HEK293 (cell line): Measurements from ENCODE around the gene NUDT16L1.

Experiments used
- CTCF ChIP-seq: fragments of 450-650 bp; formaldehyde crosslinking; IDR thresholded peaks from 2 replicates; pipeline ENCODE4 v1.5.1; 2016; ENCODE audit warnings: missing biosample characterization, missing genetic modification characterization
- KLF16 ChIP-seq: fragments of 450-650 bp; formaldehyde crosslinking; IDR thresholded peaks from 2 replicates; pipeline ENCODE4 v1.5.1; 2017; ENCODE audit warnings: missing biosample characterization, missing genetic modification characterization
- RBAK ChIP-seq: fragments of 450-650 bp; formaldehyde crosslinking; IDR thresholded peaks from 2 replicates; pipeline ENCODE4 v1.5.1; 2016; ENCODE audit warnings: missing biosample characterization, missing genetic modification characterization
- ZNF174 ChIP-seq: fragments of 450-650 bp; formaldehyde crosslinking; IDR thresholded peaks from 2 replicates; pipeline ENCODE4 v1.5.0; 2017; ENCODE audit warnings: missing biosample characterization, mild to moderate bottlenecking, missing genetic modification characterization
- ZNF292 ChIP-seq: fragments of 450-650 bp; formaldehyde crosslinking; IDR thresholded peaks from 2 replicates; pipeline ENCODE4 v1.5.1; 2016; ENCODE audit warnings: low read depth, missing biosample characterization, missing genetic modification characterization, borderline replicate concordance
- ZNF341 ChIP-seq: fragments of 450-650 bp; formaldehyde crosslinking; IDR thresholded peaks from 2 replicates; pipeline ENCODE4; 2016; ENCODE audit warnings: low read depth, missing biosample characterization, missing genetic modification characterization
- ZNF398 ChIP-seq: fragments of 450-650 bp; formaldehyde crosslinking; IDR thresholded peaks from 2 replicates; pipeline ENCODE4 v1.5.1; 2017; ENCODE audit warnings: missing biosample characterization, missing genetic modification characterization
- ZNF449 ChIP-seq: fragments of 450-650 bp; formaldehyde crosslinking; IDR thresholded peaks from 2 replicates; pipeline ENCODE4 v1.5.1; 2017; ENCODE audit warnings: missing biosample characterization, mild to moderate bottlenecking, missing genetic modification characterization, moderate library complexity
- ZNF692 ChIP-seq: fragments of 450-650 bp; formaldehyde crosslinking; IDR thresholded peaks from 2 replicates; pipeline ENCODE4 v1.5.1; 2016; ENCODE audit warnings: missing biosample characterization, missing genetic modification characterization
- ZNF785 ChIP-seq: fragments of 450-650 bp; formaldehyde crosslinking; IDR thresholded peaks from 2 replicates; pipeline ENCODE4 v1.5.1; 2016; ENCODE audit warnings: missing biosample characterization, missing genetic modification characterization
- ZNF791 ChIP-seq: fragments of 450-650 bp; formaldehyde crosslinking; IDR thresholded peaks from 2 replicates; pipeline ENCODE4 v1.5.1; 2016; ENCODE audit warnings: missing biosample characterization, missing genetic modification characterization
- ZNF830 ChIP-seq: fragments of 450-650 bp; IDR thresholded peaks from 2 replicates; pipeline ENCODE4 v1.5.0; 2018; ENCODE audit warnings: missing biosample characterization, missing genetic modification characterization, low read depth, mild to moderate bottlenecking, moderate library complexity
- ZSCAN5A ChIP-seq: fragments of 450-650 bp; formaldehyde crosslinking; IDR thresholded peaks from 2 replicates; pipeline ENCODE4 v1.5.1; 2016; ENCODE audit warnings: missing biosample characterization, missing genetic modification characterization
- TF ChIP-seq, protein P1 (sequence below): fragments of 450-650 bp; formaldehyde crosslinking; IDR thresholded peaks from 2 replicates; pipeline ENCODE4 v1.5.1; 2016; ENCODE audit warnings: missing biosample characterization, missing genetic modification characterization, borderline replicate concordance

NUDT16L1 gene

DNA sequence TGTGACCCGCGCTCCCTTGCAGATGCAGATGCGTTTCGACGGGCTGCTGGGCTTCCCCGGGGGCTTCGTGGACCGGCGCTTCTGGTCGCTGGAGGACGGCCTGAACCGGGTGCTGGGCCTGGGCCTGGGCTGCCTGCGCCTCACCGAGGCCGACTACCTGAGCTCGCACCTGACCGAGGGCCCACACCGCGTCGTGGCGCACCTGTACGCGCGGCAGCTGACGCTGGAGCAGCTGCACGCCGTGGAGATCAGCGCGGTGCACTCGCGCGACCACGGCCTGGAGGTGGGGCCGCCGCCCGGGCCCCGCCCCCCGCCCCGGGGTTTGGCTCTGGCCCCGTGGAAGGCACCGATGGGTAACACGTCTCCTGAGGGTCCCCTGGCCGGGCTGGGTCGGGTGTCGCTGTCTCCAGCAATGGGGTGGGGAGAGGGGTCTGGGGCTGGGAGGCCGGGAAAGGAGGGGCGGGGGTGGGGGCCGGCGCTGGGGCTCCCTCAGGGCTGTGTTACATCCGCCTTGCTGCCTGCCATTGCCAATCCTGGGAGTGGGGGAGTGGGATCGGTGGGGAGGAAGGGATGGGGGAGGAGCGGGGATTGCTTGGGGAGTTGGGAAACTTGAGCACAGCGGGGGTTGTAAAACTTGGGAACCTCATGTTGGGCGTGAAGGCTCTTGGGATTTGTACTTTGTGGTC, 737 bp downstream of the NUDT16L1 start (continued):
- peak; percentile 48; the same call in 1 of the 2 replicates for TF ChIP-seq ZNF449
- TF ChIP-seq ZNF785 (tag by site-specific recombination): no peak
- TF ChIP-seq ZNF341: peak; percentile 22; the same call in 1 of the 2 replicates
- TF ChIP-seq KLF16: peak; percentile 53
- TF ChIP-seq ZNF174 (tag by site-specific recombination): 0 out of 2 replicates have a peak, but pooled peaks have one; percentile 36
- TF ChIP-seq, protein P1, sequence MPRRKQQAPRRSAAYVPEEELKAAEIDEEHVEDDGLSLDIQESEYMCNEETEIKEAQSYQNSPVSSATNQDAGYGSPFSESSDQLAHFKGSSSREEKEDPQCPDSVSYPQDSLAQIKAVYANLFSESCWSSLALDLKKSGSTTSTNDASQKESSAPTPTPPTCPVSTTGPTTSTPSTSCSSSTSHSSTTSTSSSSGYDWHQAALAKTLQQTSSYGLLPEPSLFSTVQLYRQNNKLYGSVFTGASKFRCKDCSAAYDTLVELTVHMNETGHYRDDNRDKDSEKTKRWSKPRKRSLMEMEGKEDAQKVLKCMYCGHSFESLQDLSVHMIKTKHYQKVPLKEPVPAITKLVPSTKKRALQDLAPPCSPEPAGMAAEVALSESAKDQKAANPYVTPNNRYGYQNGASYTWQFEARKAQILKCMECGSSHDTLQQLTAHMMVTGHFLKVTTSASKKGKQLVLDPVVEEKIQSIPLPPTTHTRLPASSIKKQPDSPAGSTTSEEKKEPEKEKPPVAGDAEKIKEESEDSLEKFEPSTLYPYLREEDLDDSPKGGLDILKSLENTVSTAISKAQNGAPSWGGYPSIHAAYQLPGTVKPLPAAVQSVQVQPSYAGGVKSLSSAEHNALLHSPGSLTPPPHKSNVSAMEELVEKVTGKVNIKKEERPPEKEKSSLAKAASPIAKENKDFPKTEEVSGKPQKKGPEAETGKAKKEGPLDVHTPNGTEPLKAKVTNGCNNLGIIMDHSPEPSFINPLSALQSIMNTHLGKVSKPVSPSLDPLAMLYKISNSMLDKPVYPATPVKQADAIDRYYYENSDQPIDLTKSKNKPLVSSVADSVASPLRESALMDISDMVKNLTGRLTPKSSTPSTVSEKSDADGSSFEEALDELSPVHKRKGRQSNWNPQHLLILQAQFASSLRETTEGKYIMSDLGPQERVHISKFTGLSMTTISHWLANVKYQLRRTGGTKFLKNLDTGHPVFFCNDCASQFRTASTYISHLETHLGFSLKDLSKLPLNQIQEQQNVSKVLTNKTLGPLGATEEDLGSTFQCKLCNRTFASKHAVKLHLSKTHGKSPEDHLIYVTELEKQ (tag by site-specific recombination): no peak
- peak; percentile 72 for TF ChIP-seq ZNF398
- TF ChIP-seq ZNF830 (tag by site-specific recombination): no peak
- peak; percentile 59 for TF ChIP-seq ZNF692 (tag by site-specific recombination)
- no peak; the same call in 1 of the 2 replicates for TF ChIP-seq CTCF (tag by site-specific recombination)
- TF ChIP-seq ZNF292: no peak
- no peak for TF ChIP-seq RBAK (tag by site-specific recombination)
- TF ChIP-seq ZSCAN5A (tag by site-specific recombination): 0 out of 2 replicates have a peak, but pooled peaks have one; percentile 30
- no peak for TF ChIP-seq ZNF791 (tag by site-specific recombination)
